Stimulated activated CD8-positive, alpha-beta memory T cell treated with anti-CD3 and anti-CD28 coated beads, Interleukin-12 subunit alpha, Interleukin-12 subunit beta, amount 100 ng/mL, for 1 hour (primary cell): ENCODE data around the gene WIF1.

Experiments
- DNase-seq: peaks from one replicate; pipeline ENCODE4 v3.0.0-alpha.2; 2020; ENCODE audit warnings: low read depth

WIF1 gene

GRCh38 chr12:65121956-65122469 is 908 bp upstream of the WIF1 start:
- DNase-seq: no peak

- DNase-seq: no peak
Observed at GRCh38 chr12:65119063-65119462, 2.0 kb downstream of the WIF1 start.

DNA sequence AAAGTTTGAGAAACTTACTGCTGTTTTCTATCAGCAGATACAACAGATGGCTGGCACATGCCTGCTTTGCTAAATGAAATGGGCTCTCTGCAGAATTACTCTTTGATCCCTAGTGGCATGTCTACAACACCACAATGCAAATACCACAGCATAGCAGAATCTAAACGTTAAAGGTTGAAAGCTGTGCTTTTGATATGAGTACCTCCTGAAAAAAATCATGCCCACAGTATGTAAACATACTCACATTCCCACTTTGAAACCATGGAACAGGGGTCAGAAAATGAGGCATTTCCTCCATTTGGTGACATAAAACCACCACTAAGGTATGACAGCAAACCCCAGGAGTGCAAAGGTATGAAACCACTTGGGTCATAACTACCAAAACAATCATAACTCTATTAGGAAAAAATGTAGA is 7.5 kb downstream of the WIF1 start:
- DNase-seq: no peak

GRCh38 chr12:65106948-65107347 is 14.2 kb downstream of the WIF1 start:
- no peak for DNase-seq

- no peak for DNase-seq
Observed at GRCh38 chr12:65100140-65100539, 21.0 kb downstream of the WIF1 start.

DNA sequence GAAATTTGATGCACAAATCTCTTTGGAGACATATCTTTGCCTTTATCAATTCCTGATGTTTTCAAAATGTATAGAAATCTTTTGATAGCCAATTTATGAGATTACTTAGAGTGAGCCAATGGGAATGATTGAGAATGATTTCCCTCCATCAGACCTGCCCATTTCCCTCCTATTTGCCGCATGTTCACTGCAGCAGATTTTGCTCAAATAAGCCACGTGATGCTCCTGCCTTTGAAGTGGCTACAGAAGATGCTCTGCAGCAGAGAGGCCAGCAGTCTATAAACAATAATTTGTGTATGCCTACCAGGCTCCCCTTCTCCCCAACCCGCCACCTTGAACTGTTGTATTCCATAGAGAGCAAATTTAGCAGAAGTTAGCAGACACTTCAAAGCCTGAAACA is 21.9 kb downstream of the WIF1 start:
- no peak for DNase-seq

DNA sequence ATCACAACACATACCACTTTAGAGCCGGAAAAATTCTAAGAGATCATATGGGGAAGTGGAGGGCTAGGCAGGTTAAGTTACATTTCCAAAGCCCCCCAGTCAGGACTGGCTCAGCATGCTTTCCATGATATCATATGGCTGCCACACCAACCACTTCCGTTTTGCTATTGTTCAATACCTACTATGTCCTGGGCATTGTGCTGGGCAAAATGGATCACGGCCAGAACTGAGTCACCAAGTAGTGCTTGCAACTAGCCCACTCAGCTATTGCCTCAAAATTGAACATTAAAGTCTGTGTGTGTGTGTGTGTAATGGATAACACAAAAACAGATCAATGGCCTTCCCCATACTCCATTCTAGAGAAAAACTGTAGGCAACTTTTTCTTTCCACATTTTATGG is 22.7 kb downstream of the WIF1 start:
- DNase-seq: no peak

DNA sequence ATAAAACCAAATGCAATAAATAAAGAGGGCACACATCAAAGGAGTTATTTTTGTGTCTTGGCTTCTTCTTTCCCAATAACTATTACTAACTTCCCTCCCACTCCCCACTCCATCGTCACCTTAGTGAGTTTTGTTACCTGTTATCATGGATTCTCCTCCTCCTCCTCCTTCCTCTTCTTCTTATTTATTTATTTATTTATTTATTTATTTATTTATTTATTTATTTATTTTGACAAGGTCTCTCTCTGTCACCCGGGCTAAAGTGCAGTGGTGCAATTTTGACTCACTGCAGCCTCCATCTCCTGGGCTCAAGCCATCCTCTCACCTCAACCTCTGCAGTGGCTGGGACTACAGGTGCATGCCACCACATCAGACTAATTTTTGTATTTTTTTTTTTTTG is 26.4 kb downstream of the WIF1 start:
- DNase-seq: no peak

DNA sequence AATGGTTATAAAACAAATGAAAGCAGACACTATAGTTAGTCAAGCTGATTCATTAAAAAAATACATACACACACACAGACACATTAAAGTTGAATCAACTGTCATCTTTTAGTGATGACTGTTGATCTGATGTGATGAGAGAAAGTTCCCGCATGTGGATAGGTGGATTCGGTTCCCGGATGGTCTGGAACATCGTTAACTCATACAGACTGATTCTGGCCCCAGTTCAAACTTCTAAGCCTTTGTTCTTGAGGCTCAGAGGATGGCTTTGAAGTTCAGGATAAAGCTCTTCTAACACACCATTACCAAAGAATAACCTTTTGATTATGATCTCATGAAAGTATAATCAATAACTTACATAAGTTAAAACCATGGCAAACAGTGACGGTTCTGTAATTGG is 27.5 kb downstream of the WIF1 start:
- DNase-seq: no peak

GRCh38 chr12:65090461-65090860 is 30.6 kb downstream of the WIF1 start:
- DNase-seq: no peak

DNA sequence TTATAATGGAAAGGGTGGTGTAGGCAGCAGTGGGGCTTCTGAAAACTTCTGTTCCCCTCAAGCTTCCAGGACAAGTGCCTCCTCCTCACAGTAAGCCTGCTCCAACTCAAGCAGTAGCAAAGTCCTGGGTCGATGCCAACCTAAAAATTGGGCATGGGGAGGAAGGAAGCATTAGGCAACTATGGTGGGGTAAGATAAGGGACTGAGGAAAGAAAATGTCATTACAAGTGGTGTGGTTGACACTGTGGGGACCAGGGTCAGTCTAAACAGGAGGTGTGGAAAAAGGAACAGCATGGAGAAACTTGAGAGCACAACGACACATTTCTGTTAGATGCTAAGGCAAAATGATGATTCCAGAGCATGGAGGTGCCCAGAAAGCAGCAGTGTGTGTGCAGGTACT is 34.9 kb downstream of the WIF1 start:
- no peak for DNase-seq

DNA sequence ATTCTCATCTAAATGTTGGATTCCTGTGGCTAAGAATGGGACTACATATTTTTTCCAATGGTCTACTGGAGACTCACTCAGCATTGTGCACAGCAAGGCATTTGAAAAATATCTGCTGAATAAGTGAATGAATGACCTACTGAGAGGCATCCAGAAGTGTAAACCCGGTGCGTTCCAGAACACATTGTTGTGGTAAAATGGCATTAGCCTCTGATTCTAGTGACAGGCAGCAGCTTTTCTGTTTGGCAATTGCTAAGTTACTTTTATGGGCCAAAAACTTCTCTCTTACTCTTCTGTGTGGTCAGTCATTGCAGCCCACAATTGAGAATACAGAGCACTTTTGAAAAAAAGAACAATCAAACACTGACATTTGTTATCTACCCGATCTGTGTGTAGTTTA is 36.5 kb downstream of the WIF1 start:
- no peak for DNase-seq

- DNase-seq: no peak
Observed at GRCh38 chr12:65083581-65083980, 37.5 kb downstream of the WIF1 start.

- DNase-seq: no peak
Observed at GRCh38 chr12:65082406-65082805, 38.7 kb downstream of the WIF1 start.

GRCh38 chr12:65081496-65081895 is 39.6 kb downstream of the WIF1 start:
- DNase-seq: no peak

GRCh38 chr12:65074932-65075331 is 46.2 kb downstream of the WIF1 start:
- DNase-seq: no peak

DNA sequence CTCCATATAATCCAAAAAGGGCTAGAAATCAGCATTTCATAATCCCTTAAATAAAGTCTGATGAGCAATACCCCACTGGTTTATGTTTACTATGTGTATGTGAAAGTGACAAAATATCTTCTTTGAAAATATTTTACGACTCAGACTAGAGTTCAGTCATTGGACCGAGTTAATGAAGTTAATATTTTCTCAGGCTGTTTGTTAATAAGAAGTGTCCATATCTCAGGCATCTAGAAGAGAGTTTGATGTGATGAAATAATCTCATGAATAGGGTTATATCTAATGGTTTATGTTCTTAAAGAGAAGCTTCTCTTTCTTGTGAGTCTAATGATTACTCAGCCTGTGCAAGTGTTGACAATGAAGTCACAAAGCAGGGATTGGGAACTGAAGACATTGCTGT is 51.8 kb downstream of the WIF1 start:
- no peak for DNase-seq

DNA sequence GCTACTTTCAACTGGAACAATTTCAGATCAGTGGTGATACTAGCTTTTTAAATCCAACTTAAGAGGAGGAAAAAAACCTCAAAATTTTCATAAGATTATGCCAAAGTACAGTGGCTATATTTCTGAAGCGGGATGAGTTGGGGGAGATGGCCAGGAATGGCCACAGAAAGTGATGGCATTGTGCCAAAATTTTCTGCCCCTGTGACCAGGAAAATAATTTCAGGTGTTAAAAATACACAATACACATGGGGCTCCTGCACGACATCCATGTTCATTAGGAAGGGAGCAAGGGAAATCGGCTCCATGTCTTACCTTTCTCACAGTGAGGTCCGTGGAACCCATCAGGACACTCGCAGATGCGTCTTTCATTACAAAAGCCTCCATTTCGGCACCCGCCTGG is 53.7 kb downstream of the WIF1 start:
- no peak for DNase-seq

DNA sequence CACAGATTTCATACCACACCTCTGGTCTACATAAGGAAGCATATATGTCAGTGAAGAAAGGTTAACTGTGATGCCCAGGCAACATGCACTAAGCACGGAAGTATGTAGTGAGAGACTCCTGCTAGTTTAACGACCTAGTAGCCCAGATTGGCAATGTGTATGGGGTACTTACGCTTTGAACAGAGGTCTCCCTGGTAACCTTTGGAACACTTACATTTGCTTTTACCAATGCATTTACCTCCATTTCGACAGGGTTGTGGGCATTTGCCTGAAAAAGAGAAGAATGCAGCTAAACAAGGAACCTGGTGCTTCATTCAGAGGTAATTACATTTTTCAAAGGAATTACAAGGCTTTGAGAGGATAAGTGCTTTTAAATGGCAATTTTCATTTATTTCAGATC is 65.2 kb downstream of the WIF1 start:
- DNase-seq: no peak

- DNase-seq: no peak
Observed at GRCh38 chr12:65051218-65051617, 69.9 kb downstream of the WIF1 start.

DNA sequence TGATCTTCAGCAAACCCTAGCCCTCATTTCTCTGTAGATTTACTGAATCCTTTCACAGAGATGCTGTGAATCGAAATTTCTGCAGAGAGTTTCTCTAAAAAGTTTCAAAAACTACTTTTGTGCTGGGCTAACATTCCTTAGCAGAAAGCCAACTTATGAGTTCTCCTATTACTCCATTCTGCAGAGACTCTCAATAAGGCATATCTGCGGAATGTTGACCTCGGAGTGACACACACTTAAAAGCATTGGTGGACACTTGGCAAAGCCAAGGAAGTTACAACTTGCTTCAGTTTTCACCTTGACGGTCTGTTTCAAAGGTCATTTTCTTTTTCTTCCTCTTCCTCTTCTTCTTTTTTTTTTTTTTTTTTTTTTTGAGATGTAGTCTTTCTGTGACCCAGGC is 75.8 kb downstream of the WIF1 start:
- no peak for DNase-seq

GRCh38 chr12:65039301-65039700 is 81.8 kb downstream of the WIF1 start:
- DNase-seq: no peak

DNA sequence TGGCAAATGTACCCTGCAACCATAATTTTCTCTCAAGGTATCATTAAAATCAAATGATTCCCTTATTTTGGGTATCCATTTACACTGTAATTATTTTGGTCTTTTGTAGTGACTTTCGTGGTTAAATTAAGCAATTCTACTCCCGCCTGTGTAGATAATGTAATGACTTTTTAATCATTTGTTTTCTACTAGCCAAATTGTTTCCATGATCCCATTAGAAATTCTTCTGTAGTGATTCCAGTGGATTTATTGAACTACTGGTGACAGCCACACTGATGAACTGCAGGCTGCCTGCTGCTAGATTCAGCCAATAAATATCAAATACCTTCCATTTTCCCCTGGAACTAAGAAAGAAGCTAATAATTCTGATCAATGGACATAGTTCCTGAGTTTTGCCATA is 96.0 kb downstream of the WIF1 start:
- no peak for DNase-seq

GRCh38 chr12:65023485-65023884 is 97.6 kb downstream of the WIF1 start:
- DNase-seq: no peak

GRCh38 chr12:65022960-65023359 is 98.1 kb downstream of the WIF1 start:
- DNase-seq: no peak
